COLO829 (cell line): ENCODE data around the gene TTLL11.

Source experiments
- DNase-seq: peaks from one replicate; pipeline ENCODE4 v3.0.0; 2012; ENCODE audit warnings: low spot score

The TTLL11 gene

GRCh38 chr9:121852651-121853616, 240.2 kb downstream of the TTLL11 start:
- DNase-seq, result no peak

GRCh38 chr9:121852241-121852640, 240.9 kb downstream of the TTLL11 start:
- DNase-seq, result no peak

GRCh38 chr9:121851641-121852091, 241.4 kb downstream of the TTLL11 start:
- DNase-seq, result no peak

GRCh38 chr9:121850366-121850765, 242.7 kb downstream of the TTLL11 start:
- DNase-seq, result no peak

- no peak for DNase-seq
Observed at GRCh38 chr9:121849554-121849953, 243.6 kb downstream of the TTLL11 start.

GRCh38 chr9:121844562-121844961, 248.5 kb downstream of the TTLL11 start:
- DNase-seq, result no peak

GRCh38 chr9:121844098-121844497, 249.0 kb downstream of the TTLL11 start:
- no peak for DNase-seq

GRCh38 chr9:121842612-121842978, 250.5 kb downstream of the TTLL11 start:
- DNase-seq, result no peak

- no peak for DNase-seq
Observed at GRCh38 chr9:121841771-121842611, 251.1 kb downstream of the TTLL11 start.

- no peak for DNase-seq
Observed at GRCh38 chr9:121840838-121841760, 252.0 kb downstream of the TTLL11 start.

GRCh38 chr9:121839726-121840500, 253.2 kb downstream of the TTLL11 start:
- DNase-seq, result no peak

- no peak for DNase-seq
Observed at GRCh38 chr9:121838746-121839669, 254.1 kb downstream of the TTLL11 start.

- no peak for DNase-seq
Observed at GRCh38 chr9:121837113-121837961, 255.8 kb downstream of the TTLL11 start.

GRCh38 chr9:121836366-121836885, 256.7 kb downstream of the TTLL11 start:
- DNase-seq, result no peak

GRCh38 chr9:121835587-121836365, 257.3 kb downstream of the TTLL11 start:
- DNase-seq, result no peak

GRCh38 chr9:121833061-121833460, 260.0 kb downstream of the TTLL11 start:
- DNase-seq, result no peak

GRCh38 chr9:121831869-121832268, 261.2 kb downstream of the TTLL11 start:
- DNase-seq, result no peak
